Stimulated activated naive CD8-positive, alpha-beta T cell treated with anti-CD3 and anti-CD28 coated beads, Interleukin-15, Interleukin-2, amounts not matched to agents 100 ng/mL and 50 ng/mL, for 24 hours (primary cell): ENCODE data around the gene FGF7.

Source experiments
- H3K27ac Mint-ChIP-seq: one replicate; pipeline ENCODE4 v1.8.0; 2021; ENCODE audit warnings: mild to moderate bottlenecking, mixed read lengths
- H3K27me3 Mint-ChIP-seq: one replicate; pipeline ENCODE4 v1.8.0; 2021; ENCODE audit warnings: mixed read lengths
- H3K36me3 Mint-ChIP-seq: one replicate; pipeline ENCODE4 v1.8.0; 2021; ENCODE audit warnings: low read depth, mixed read lengths
- H3K4me1 Mint-ChIP-seq: one replicate; pipeline ENCODE4 v1.8.0; 2021; ENCODE audit warnings: low read depth, mixed read lengths
- H3K4me3 Mint-ChIP-seq: one replicate; pipeline ENCODE4 v1.8.0; 2021; ENCODE audit warnings: mild to moderate bottlenecking, mixed read lengths
- H3K9me3 Mint-ChIP-seq: one replicate; pipeline ENCODE4 v1.8.0; 2021; ENCODE audit warnings: mixed read lengths

The FGF7 gene

DNA sequence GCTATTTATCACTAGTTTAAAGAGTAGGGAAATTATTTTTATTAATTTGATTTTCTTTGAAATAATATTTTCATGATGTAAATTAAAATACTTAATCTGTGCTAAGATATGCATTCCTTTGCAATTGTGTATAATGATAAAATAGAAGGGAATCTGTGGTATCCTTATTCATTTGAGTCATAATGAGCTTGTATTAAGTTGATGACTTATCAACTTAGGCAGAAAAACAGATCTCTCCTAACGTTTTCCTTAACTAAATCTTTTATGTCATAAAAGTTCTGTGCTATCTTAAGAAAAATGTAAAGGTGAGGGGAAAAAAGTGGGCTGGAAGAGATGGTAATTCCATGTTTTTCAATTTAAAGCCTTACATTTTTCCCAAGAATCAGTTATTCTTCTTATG, 1.9 kb downstream of the FGF7 start:
- Mint-ChIP-seq H3K4me1 (peaks cover 3% of the 10 kb centered on the region), H3K4me3 (no peak overlapping the region), H3K27me3 (no peaks in the 10 kb centered on the region), H3K36me3 (no peaks in the 10 kb centered on the region), H3K27ac (no peak overlapping the region), H3K9me3 (no peaks in the 10 kb centered on the region)

- Mint-ChIP-seq H3K36me3 (no peaks in the 10 kb centered on the region), H3K9me3 (no peaks in the 10 kb centered on the region), H3K4me1 (no peaks in the 10 kb centered on the region), H3K27me3 (no peaks in the 10 kb centered on the region), H3K27ac (no peak overlapping the region), H3K4me3 (no peak overlapping the region)
Observed at GRCh38 chr15:49427372-49427771, 4.3 kb downstream of the FGF7 start.

DNA sequence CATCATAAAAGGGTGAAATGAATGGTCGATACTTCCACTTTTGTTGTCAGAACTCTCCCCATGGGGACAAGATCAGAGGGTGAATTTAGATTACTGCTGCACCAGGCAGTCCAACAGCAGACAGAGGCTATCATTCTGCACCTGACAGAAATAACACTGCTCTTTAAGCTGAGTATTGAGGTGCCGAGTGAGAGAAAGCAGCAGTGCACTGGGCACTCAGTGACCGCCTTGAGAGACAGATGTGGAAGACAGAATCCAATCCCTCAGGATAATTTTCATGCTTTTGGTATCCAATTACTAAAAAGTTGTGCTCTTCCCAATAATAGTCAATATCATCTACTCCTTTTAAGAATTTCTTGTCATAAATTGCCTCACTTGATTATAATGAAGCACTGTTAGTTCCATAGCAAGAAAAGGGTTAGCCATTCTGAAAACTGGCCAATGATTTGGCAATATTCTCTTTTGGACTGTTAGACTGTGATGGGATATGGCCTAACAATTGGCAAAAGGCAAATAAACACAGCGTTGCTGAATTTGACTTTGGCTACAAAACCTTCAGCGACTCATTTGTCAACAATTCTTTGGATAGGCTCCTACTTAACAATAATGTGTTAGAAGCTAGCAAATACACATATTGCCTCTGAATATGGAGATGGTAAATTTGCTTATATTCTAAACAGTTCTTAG, 5.5 kb downstream of the FGF7 start:
- no peaks in the 10 kb centered on the region for H3K9me3 Mint-ChIP-seq
- no peak overlapping the region for H3K27ac Mint-ChIP-seq

GRCh38 chr15:49430046-49430445, 7.0 kb downstream of the FGF7 start:
- no peak overlapping the region for H3K4me3 Mint-ChIP-seq
- H3K4me1 Mint-ChIP-seq: no peaks in the 10 kb centered on the region
- no peaks in the 10 kb centered on the region for H3K27me3 Mint-ChIP-seq
- H3K9me3 Mint-ChIP-seq: no peaks in the 10 kb centered on the region
- H3K27ac Mint-ChIP-seq: no peak overlapping the region
- no peaks in the 10 kb centered on the region for H3K36me3 Mint-ChIP-seq

More for the DNA sequence above, 5.5 kb downstream of the FGF7 start:
- H3K4me3 Mint-ChIP-seq: no peak overlapping the region
- no peaks in the 10 kb centered on the region for H3K36me3 Mint-ChIP-seq
- H3K27me3 Mint-ChIP-seq: no peaks in the 10 kb centered on the region
- H3K4me1 Mint-ChIP-seq: no peaks in the 10 kb centered on the region

- Mint-ChIP-seq H3K4me3 (no peak overlapping the region), H3K36me3 (no peaks in the 10 kb centered on the region), H3K27me3 (no peaks in the 10 kb centered on the region), H3K9me3 (no peaks in the 10 kb centered on the region), H3K27ac (no peak overlapping the region), H3K4me1 (peaks cover 12% of the 10 kb centered on the region)
Observed at GRCh38 chr15:49435174-49435573, 12.1 kb downstream of the FGF7 start.

GRCh38 chr15:49436751-49437150, 13.7 kb downstream of the FGF7 start:
- H3K9me3 Mint-ChIP-seq: no peaks in the 10 kb centered on the region
- no peaks in the 10 kb centered on the region for H3K27me3 Mint-ChIP-seq
- H3K4me1 Mint-ChIP-seq: peaks cover 12% of the 10 kb centered on the region
- no peak overlapping the region for H3K27ac Mint-ChIP-seq
- no peaks in the 10 kb centered on the region for H3K36me3 Mint-ChIP-seq
- H3K4me3 Mint-ChIP-seq: no peak overlapping the region

GRCh38 chr15:49438962-49439631, 16.1 kb downstream of the FGF7 start:
- no peak overlapping the region for H3K27ac Mint-ChIP-seq
- H3K4me3 Mint-ChIP-seq: no peak overlapping the region
- no peaks in the 10 kb centered on the region for H3K36me3 Mint-ChIP-seq
- H3K9me3 Mint-ChIP-seq: no peaks in the 10 kb centered on the region
- H3K27me3 Mint-ChIP-seq: no peaks in the 10 kb centered on the region
- H3K4me1 Mint-ChIP-seq: peaks cover 12% of the 10 kb centered on the region

GRCh38 chr15:49439678-49440395, 16.8 kb downstream of the FGF7 start:
- no peaks in the 10 kb centered on the region for H3K36me3 Mint-ChIP-seq
- no peak overlapping the region for H3K4me3 Mint-ChIP-seq
- H3K27me3 Mint-ChIP-seq: no peaks in the 10 kb centered on the region
- peaks cover 12% of the 10 kb centered on the region for H3K4me1 Mint-ChIP-seq
- no peak overlapping the region for H3K27ac Mint-ChIP-seq
- H3K9me3 Mint-ChIP-seq: no peaks in the 10 kb centered on the region

GRCh38 chr15:49441356-49441755, 18.3 kb downstream of the FGF7 start:
- H3K27me3 Mint-ChIP-seq: no peaks in the 10 kb centered on the region
- no peak overlapping the region for H3K4me3 Mint-ChIP-seq
- H3K9me3 Mint-ChIP-seq: no peaks in the 10 kb centered on the region
- H3K4me1 Mint-ChIP-seq: peaks cover 12% of the 10 kb centered on the region
- H3K27ac Mint-ChIP-seq: no peak overlapping the region
- no peaks in the 10 kb centered on the region for H3K36me3 Mint-ChIP-seq

- H3K4me3 Mint-ChIP-seq: no peak overlapping the region
- H3K36me3 Mint-ChIP-seq: no peaks in the 10 kb centered on the region
- H3K27me3 Mint-ChIP-seq: no peaks in the 10 kb centered on the region
- no peaks in the 10 kb centered on the region for H3K9me3 Mint-ChIP-seq
- peaks cover 12% of the 10 kb centered on the region for H3K4me1 Mint-ChIP-seq
- H3K27ac Mint-ChIP-seq: no peak overlapping the region
Observed at GRCh38 chr15:49441816-49442215, 18.8 kb downstream of the FGF7 start.

- H3K9me3 Mint-ChIP-seq: no peaks in the 10 kb centered on the region
- no peaks in the 10 kb centered on the region for H3K4me1 Mint-ChIP-seq
- no peaks in the 10 kb centered on the region for H3K36me3 Mint-ChIP-seq
- no peak overlapping the region for H3K27ac Mint-ChIP-seq
- H3K27me3 Mint-ChIP-seq: peaks cover 11% of the 10 kb centered on the region
- H3K4me3 Mint-ChIP-seq: no peak overlapping the region
Observed at GRCh38 chr15:49452595-49452994, 29.6 kb downstream of the FGF7 start.

DNA sequence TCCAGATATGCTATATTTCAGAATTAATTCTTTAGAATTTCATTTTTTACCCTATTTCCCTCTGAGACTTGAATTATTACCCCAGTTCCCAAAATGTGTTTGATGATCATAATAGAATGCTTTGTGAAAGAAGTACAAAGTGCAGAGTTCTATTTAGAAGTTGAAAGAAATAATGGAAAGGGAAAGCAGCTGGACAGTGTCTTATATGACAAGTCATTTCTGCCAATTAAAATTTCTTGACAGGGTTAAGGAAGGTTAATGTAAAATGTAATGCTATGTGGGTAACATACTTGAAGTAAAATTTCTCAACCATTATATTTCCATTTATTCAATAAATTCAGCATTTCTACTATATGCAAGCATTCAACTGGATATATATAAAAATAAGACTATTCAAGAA, 33.1 kb downstream of the FGF7 start:
- no peaks in the 10 kb centered on the region for H3K36me3 Mint-ChIP-seq
- no peak overlapping the region for H3K27ac Mint-ChIP-seq
- H3K4me1 Mint-ChIP-seq: no peaks in the 10 kb centered on the region
- no peak overlapping the region for H3K4me3 Mint-ChIP-seq
- H3K27me3 Mint-ChIP-seq: peaks cover 9% of the 10 kb centered on the region
- no peaks in the 10 kb centered on the region for H3K9me3 Mint-ChIP-seq

- Mint-ChIP-seq H3K9me3 (no peaks in the 10 kb centered on the region), H3K4me3 (no peak overlapping the region), H3K27ac (no peak overlapping the region), H3K36me3 (no peaks in the 10 kb centered on the region), H3K27me3 (peaks cover 9% of the 10 kb centered on the region), H3K4me1 (no peaks in the 10 kb centered on the region)
Observed at GRCh38 chr15:49458145-49458544, 35.1 kb downstream of the FGF7 start.

- H3K4me1 Mint-ChIP-seq: no peaks in the 10 kb centered on the region
- no peaks in the 10 kb centered on the region for H3K36me3 Mint-ChIP-seq
- no peak overlapping the region for H3K4me3 Mint-ChIP-seq
- H3K27me3 Mint-ChIP-seq: peaks cover 9% of the 10 kb centered on the region
- no peak overlapping the region for H3K27ac Mint-ChIP-seq
- no peaks in the 10 kb centered on the region for H3K9me3 Mint-ChIP-seq
Observed at GRCh38 chr15:49460411-49460941, 37.4 kb downstream of the FGF7 start.

- no peaks in the 10 kb centered on the region for H3K4me1 Mint-ChIP-seq
- no peaks in the 10 kb centered on the region for H3K36me3 Mint-ChIP-seq
- H3K27me3 Mint-ChIP-seq: peaks cover 4% of the 10 kb centered on the region
- H3K4me3 Mint-ChIP-seq: no peak overlapping the region
- H3K27ac Mint-ChIP-seq: no peak overlapping the region
- H3K9me3 Mint-ChIP-seq: no peaks in the 10 kb centered on the region
Observed at GRCh38 chr15:49462232-49462844, 39.3 kb downstream of the FGF7 start.
